AG04450 (cell line): ENCODE data around the gene MRFAP1L1. TPM values are rescaled to one million over a fixed set of nuclear protein-coding genes. Genes with fewer than 3 reads are reported as not detected.

Source experiments
- CTCF ChIA-PET: fragments of 300-600, 350-600 bp; formaldehyde crosslinking; extraction: SDS; loops from one replicate; lab custom pipeline; 2022; ENCODE audit warnings: antibody characterized with exemption, inconsistent platforms; lab: Charles Lee
- POLR2A ChIA-PET: fragments of 350-600 bp; formaldehyde crosslinking; extraction: SDS; loops from one replicate; lab custom pipeline; 2021; ENCODE audit warnings: antibody characterized with exemption, inconsistent platforms; lab: Yijun Ruan, JAX
- DNase-seq: peaks from one replicate; pipeline ENCODE4 v3.0.0-alpha.2; 2011; ENCODE audit warnings: low read depth, low spot score
- H3K27ac ChIP-seq: one replicate; pipeline ENCODE4 v1.5.1; 2012; ENCODE audit warnings: low read depth, low read length, control low read depth
- H3K27me3 ChIP-seq: one replicate; pipeline ENCODE4 v1.6.0; 2012; ENCODE audit warnings: low read length; ENCODE audit not compliant: control insufficient read depth, insufficient read depth
- H3K4me3 ChIP-seq: 2 replicates; pipeline ENCODE4 v1.5.1; 2011; ENCODE audit warnings: mild to moderate bottlenecking, low read depth, low read length, control low read depth
- H3K9me3 ChIP-seq: 2 replicates; pipeline ENCODE4 v1.5.1; 2012; ENCODE audit warnings: low read length; ENCODE audit not compliant: control insufficient read depth, insufficient read depth
- CTCF ChIP-seq: IDR thresholded peaks from 2 replicates; pipeline ENCODE4 v1.5.1; 2011; ENCODE audit warnings: low read depth, low read length, control low read depth, inconsistent platforms
- polyA plus RNA-seq: library from polyadenylated mRNA; depleted of rRNA; stranded (reverse); fragments of >200 nt; gene quantifications from 2 replicates; pipeline ENCODE4 v1.2.3, GENCODE V29; 2011

The MRFAP1L1 gene
- polyA plus RNA-seq, 1 experiment, result 96.5 TPM

GRCh38 chr4:6716958-6717655, 7.4 kb upstream of the MRFAP1L1 start:
- no peak for TF ChIP-seq CTCF
- CTCF ChIA-PET, result interaction anchor here (0.6 to 7.7 kb wide), 10 partner anchors 12 to 353 kb away, joined by 3 to 197 read pairs (median 4); no protein-coding TSS in a partner anchor
- peak overlapping the region; percentile 94 for H3K4me3 ChIP-seq
- POLR2A ChIA-PET, result interaction anchor here (0.6 to 0.9 kb wide), 2 partner anchors 34 to 192 kb away, joined by 4 to 9 read pairs; partner anchors contain the start of gene TBC1D14
- H3K9me3 ChIP-seq, result no peaks in the 10 kb centered on the region; the same call in 1 of the 2 replicates
- peaks cover 3% of the 10 kb centered on the region for H3K27me3 ChIP-seq
- no peak overlapping the region for H3K27ac ChIP-seq
- no peak for DNase-seq

- peak; percentile 85 for DNase-seq
- ChIA-PET POLR2A (no interaction called here), CTCF (interaction anchor here (1.0 to 7.7 kb wide), 5 partner anchors 158 to 354 kb away, joined by 3 to 197 read pairs (median 3); a partner anchor contains a TSS)
- Histone ChIP-seq H3K27ac (peak within 1 kb of the TSS; percentile 39), H3K4me3 (peak within 1 kb of the TSS; percentile 94), H3K27me3 (peaks cover 3% of the 10 kb centered on the region), H3K9me3 (no peaks in the 10 kb centered on the region; the same call in 1 of the 2 replicates)
- no peak for TF ChIP-seq CTCF
These were observed 6.6 kb upstream of the MRFAP1L1 start, which contains the start of gene BLOC1S4 for GRCh38 chr4:6716018-6716911. Gene BLOC1S4, plus strand, starts transcription at chr4:6716174. Its CDS starts 36 bp downstream, at chr4:6716210.

- no peak for DNase-seq
- TF ChIP-seq CTCF, result no peak
- ChIA-PET CTCF (interaction anchor here (1.0 to 7.7 kb wide), 3 partner anchors 158 to 327 kb away, joined by 3 to 197 read pairs (median 7); a partner anchor contains a TSS), POLR2A (no interaction called here)
- peaks cover 3% of the 10 kb centered on the region for H3K27me3 ChIP-seq
- no peak overlapping the region for H3K27ac ChIP-seq
- H3K4me3 ChIP-seq, result peak overlapping the region; percentile 94
- H3K9me3 ChIP-seq, result no peaks in the 10 kb centered on the region; the same call in 1 of the 2 replicates
These were observed 6.0 kb upstream of the MRFAP1L1 start for GRCh38 chr4:6715704-6716017.

- no peak for TF ChIP-seq CTCF
- ChIA-PET CTCF (interaction anchor here (0.7 to 1.9 kb wide), 3 partner anchors 73 to 328 kb away, joined by 3 to 7 read pairs (median 3); a partner anchor contains a TSS), POLR2A (no interaction called here)
- Histone ChIP-seq H3K9me3 (no peaks in the 10 kb centered on the region; the same call in 1 of the 2 replicates), H3K27ac (no peak overlapping the region), H3K4me3 (no peak overlapping the region), H3K27me3 (peaks cover 3% of the 10 kb centered on the region)
- DNase-seq, result no peak
These were observed 5.3 kb upstream of the MRFAP1L1 start for GRCh38 chr4:6714954-6715353.
